Ovary (tissue), 9 donors: ENCODE measurements around the gene PIP5K1B. TPM values are rescaled to one million over a fixed set of nuclear protein-coding genes. Genes with fewer than 3 reads are reported as not detected.

Source experiments
- DNase-seq, 5 donors: peaks; one replicate each; pipeline ENCODE4 v3.0.0-alpha.2; 2019 to 2020
- H3K27ac ChIP-seq, 2 donors: fragments of 200-600 bp; one replicate each; pipeline versions ENCODE4 v1.5.1 to v1.8.0; 2019 to 2022
- H3K27me3 ChIP-seq: fragments of 200-600 bp; one replicate; pipeline ENCODE4 v1.8.0; 2022
- H3K36me3 ChIP-seq: fragments of 200-600 bp; sonication (generic); one replicate; pipeline ENCODE4 v1.5.1; 2019
- H3K4me1 ChIP-seq: one replicate; pipeline ENCODE4 v1.8.1; 2013; ENCODE audit warnings: mild to moderate bottlenecking, moderate library complexity; ENCODE audit not compliant: insufficient read depth
- H3K4me3 ChIP-seq: fragments of 200-600 bp; sonication (generic); one replicate; pipeline ENCODE4 v1.5.1; 2017
- H3K9me3 ChIP-seq, 2 donors: fragments of 200-600 bp in 1 of 2; sonication (generic) in 1 of 2; one replicate each; pipeline versions ENCODE4 v1.5.1 to v1.8.1; 2013 to 2019; ENCODE audit warnings: mild to moderate bottlenecking in 1 of 2, moderate library complexity in 1 of 2
- CTCF ChIP-seq, 3 donors: fragments of 450-650 bp in 2 of 3; fragments of 200-600 bp in 1 of 3; IDR thresholded peaks; one replicate each; pipeline versions ENCODE4 v1.5.1 to v1.8.0; 2016 to 2022; ENCODE audit warnings: antibody characterized with exemption in 3 of 3, mild to moderate bottlenecking in 1 of 3
- EP300 ChIP-seq: sonication (generic); formaldehyde crosslinking; IDR thresholded peaks from one replicate; pipeline ENCODE4 v1.6.1; 2017; ENCODE audit warnings: antibody characterized with exemption
- POLR2A ChIP-seq: fragments of 450-650 bp; IDR thresholded peaks from one replicate; pipeline ENCODE4 v1.6.1; 2017; ENCODE audit warnings: antibody characterized with exemption, mild to moderate bottlenecking, moderate library complexity
- WGBS, 3 donors: extraction: QIAGEN DNeasy Blood & Tissue Kit in 1 of 3; methylation state at CpG; one replicate each; pipeline versions ENCODE4 v1.1.5 to v1.1.7; 2013 to 2017; 5-methylcytosine and 5-hydroxymethylcytosine counted together
- intact Hi-C, 4 donors: fragments of 100-400 bp; cut with DNase I; formaldehyde crosslinking; loops; one replicate each; pipeline versions ENCODE4 v1.11.0 to v1.15.1; 2022 to 2023
- polyA plus RNA-seq, 2 donors: library from polyadenylated mRNA; stranded (reverse); fragments of 200-250 nt in 1 of 2; fragments of 350-450 nt in 1 of 2; fragmentation: Illumina TruSeq in 1 of 2; extraction: RNeasy Lipid Tissue Mini Kit (QIAGEN cat#74804) in 1 of 2; gene quantifications; one replicate each; pipeline ENCODE4 v1.2.3, GENCODE V29; 2013 to 2014
- total RNA-seq, 7 donors: library from RNA; depleted of rRNA in 2 of 7; stranded (reverse); fragments of >200 nt in 2 of 7; fragmentation: NEBNext Ultra II Directional in 3 of 7; extraction: Animal tissue kit (Norgen Biotek cat#: 25700) in 3 of 7; gene quantifications; one replicate each; pipeline versions ENCODE4 v1.1.0 to v1.2.4, GENCODE V29; 2016 to 2023
- donor health status: DM: no; HTN: no; CAD: no; lungs with moderate emphysema.
- donor health status: DM: no; HTN: no; CAD: no.
- donor health status: Bipolar disorder and iron deficiency.
- donor health status: DM: yes; HTN: yes; CAD: no.
- donor health status: DM: no; HTN: no; CAD: no.
- donor health status: DM: yes; HTN: yes; CAD: no.

Gene PIP5K1B
- total and polyA plus RNA-seq, 9 donors = 0.36 to 3.4 (median 1.0) TPM

DNA sequence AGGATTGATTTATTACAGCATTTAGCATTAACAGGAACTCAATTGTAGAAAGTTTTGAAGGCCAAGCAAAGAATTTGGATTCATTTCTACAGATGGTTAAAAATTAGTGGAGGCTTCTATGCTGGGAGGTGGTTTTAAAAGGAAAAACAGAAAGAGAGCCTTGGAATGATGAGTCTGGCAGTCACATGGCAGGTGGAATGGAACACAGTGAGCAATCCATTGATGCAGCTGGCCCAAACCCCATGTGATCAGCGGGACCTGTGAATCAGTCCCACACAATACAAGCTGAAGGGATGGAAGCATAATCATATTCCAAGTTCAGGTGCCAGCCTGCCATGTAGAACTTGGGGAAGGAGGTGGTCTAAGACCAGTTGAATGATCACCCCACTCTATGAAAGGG lies 147.9 kb downstream of the PIP5K1B start:
- TF ChIP-seq POLR2A = no peak
- no peak for TF ChIP-seq EP300
- TF ChIP-seq CTCF (IDR thresholded peaks at IDR 0.05) = no peak
- Histone ChIP-seq H3K4me1 (no peaks in the 10 kb centered on the region), H3K9me3 (no peaks in the 10 kb centered on the region), H3K36me3 (no peaks in the 10 kb centered on the region), H3K4me3 (no peak overlapping the region), H3K27me3 (no peaks in the 10 kb centered on the region), H3K27ac (no peak overlapping the region)
- intact Hi-C loops = no loop called here
- WGBS, 3 donors = 90 to 100% (median 96%) methylated on average over 1 of the region's 1 CpG
- DNase-seq = no peak

GRCh38 chr9:68859347-68859746 lies 154.3 kb downstream of the PIP5K1B start:
- Histone ChIP-seq H3K4me3 (no peak overlapping the region), H3K9me3 (no peaks in the 10 kb centered on the region), H3K4me1 (no peaks in the 10 kb centered on the region), H3K36me3 (no peaks in the 10 kb centered on the region), H3K27ac (no peak overlapping the region), H3K27me3 (no peaks in the 10 kb centered on the region)
- DNase-seq = no peak
- TF ChIP-seq POLR2A (no peak), EP300 (no peak), CTCF (IDR thresholded peaks at IDR 0.05) (no peak)
- intact Hi-C loops = no loop called here
- 59 to 74% (median 74%) methylated on average over 3 of the region's 3 CpGs for WGBS, 3 donors

- no peak for TF ChIP-seq EP300
- no peak for TF ChIP-seq CTCF (IDR thresholded peaks at IDR 0.05)
- TF ChIP-seq POLR2A = no peak
- Histone ChIP-seq H3K4me3 (no peak overlapping the region), H3K36me3 (no peaks in the 10 kb centered on the region), H3K9me3 (no peaks in the 10 kb centered on the region), H3K4me1 (no peaks in the 10 kb centered on the region), H3K27me3 (no peaks in the 10 kb centered on the region), H3K27ac (no peak overlapping the region)
- DNase-seq = no peak
- intact Hi-C loops = no loop called here
- WGBS, 3 donors = 38 to 54% (median 40%) methylated on average over 4 of the region's 4 CpGs
Measured at GRCh38 chr9:68860419-68860818, 155.4 kb downstream of the PIP5K1B start.

DNA sequence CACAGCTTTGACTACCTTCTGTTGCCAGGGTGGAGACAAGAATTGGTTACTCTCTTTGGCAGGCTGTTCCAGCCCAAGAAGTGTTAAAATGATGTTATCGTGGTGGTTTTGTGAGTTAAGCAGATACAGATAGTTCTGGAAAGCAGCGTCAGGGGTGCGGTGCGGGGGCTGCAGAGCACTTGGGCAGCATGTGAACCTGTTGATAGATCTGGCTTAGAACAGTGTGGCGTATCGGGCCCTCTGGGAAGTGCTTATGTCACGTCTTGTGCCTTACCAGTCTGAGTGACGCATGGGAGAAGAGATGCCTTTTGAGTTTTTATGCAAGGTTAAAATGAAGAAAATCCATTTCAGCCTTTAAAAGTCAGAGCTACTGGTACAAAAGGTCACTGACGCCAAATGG lies 156.4 kb downstream of the PIP5K1B start:
- 67 to 78% (median 69%) methylated on average over 9 of the region's 9 CpGs for WGBS, 3 donors
- no peak for DNase-seq
- intact Hi-C loops = no loop called here

More for the DNA sequence above, 156.4 kb downstream of the PIP5K1B start:
- TF ChIP-seq CTCF (IDR thresholded peaks at IDR 0.05) = no peak
- TF ChIP-seq POLR2A = no peak
- no peak for TF ChIP-seq EP300
- H3K4me3 ChIP-seq = no peak overlapping the region
- H3K4me1 ChIP-seq = no peaks in the 10 kb centered on the region
- H3K27me3 ChIP-seq = no peaks in the 10 kb centered on the region
- H3K36me3 ChIP-seq = no peaks in the 10 kb centered on the region
- H3K27ac ChIP-seq = no peak overlapping the region
- H3K9me3 ChIP-seq = no peaks in the 10 kb centered on the region
